LNCaP clone FGC (cell line): ENCODE results near the gene SIM2.

Source experiments
- DNase-seq: peaks from one replicate; pipeline ENCODE4 v3.0.0-alpha.2; 2011; ENCODE audit warnings: low read depth
- H3K4me3 ChIP-seq: 2 replicates; pipeline ENCODE4 v1.5.1; 2011; ENCODE audit warnings: mild to moderate bottlenecking, low read depth, low read length, control low read depth
- CTCF ChIP-seq: IDR thresholded peaks from 2 replicates; pipeline ENCODE4 v1.5.1; 2012; ENCODE audit warnings: mild to moderate bottlenecking; ENCODE audit not compliant: control insufficient read depth, insufficient read depth; ENCODE audit errors: extremely low read depth

Gene SIM2

GRCh38 chr21:36792505-36792967 lies 93.6 kb downstream of the SIM2 start:
- no peak for DNase-seq
- no peak overlapping the region for H3K4me3 ChIP-seq
- no peak for TF ChIP-seq CTCF

GRCh38 chr21:36796070-36796469 lies 97.2 kb downstream of the SIM2 start:
- no peak overlapping the region for H3K4me3 ChIP-seq
- DNase-seq, result no peak
- TF ChIP-seq CTCF, result no peak

- no peak for TF ChIP-seq CTCF
- no peak for DNase-seq
These were observed 99.6 kb downstream of the SIM2 start for GRCh38 chr21:36798491-36798890.

More at GRCh38 chr21:36798491-36798890, 99.6 kb downstream of the SIM2 start:
- no peak overlapping the region for H3K4me3 ChIP-seq
